Lower lobe of right lung (tissue), 2 donors: ENCODE results near the gene SLC10A6. TPM values are rescaled to one million over a fixed set of nuclear protein-coding genes. Genes with fewer than 3 reads are reported as not detected.

Experiments
- ATAC-seq, 2 donors: fragments of 200-7000 bp; cut with Tn5 transposase; one replicate each; pipeline ENCODE4 v1.9.1; 2020 to 2022; ENCODE audit warnings: mild to moderate bottlenecking in 2 of 2, moderate library complexity in 2 of 2
- DNase-seq: peaks from one replicate; pipeline ENCODE4 v3.0.0-alpha.2; 2020
- H3K27ac ChIP-seq: fragments of 200-600 bp; one replicate; pipeline ENCODE4 v1.8.0; 2022
- H3K27me3 ChIP-seq: fragments of 200-600 bp; one replicate; pipeline ENCODE4 v1.8.0; 2022; ENCODE audit warnings: low read depth
- H3K36me3 ChIP-seq: fragments of 200-600 bp; one replicate; pipeline ENCODE4 v1.8.0; 2022; ENCODE audit warnings: mild to moderate bottlenecking
- H3K4me1 ChIP-seq: fragments of 200-600 bp; one replicate; pipeline ENCODE4 v1.8.0; 2022
- H3K4me3 ChIP-seq: fragments of 200-600 bp; one replicate; pipeline ENCODE4 v1.8.0; 2022; ENCODE audit warnings: mild to moderate bottlenecking
- H3K9me3 ChIP-seq: fragments of 200-600 bp; one replicate; pipeline ENCODE4 v1.8.0; 2022
- CTCF ChIP-seq: fragments of 200-600 bp; IDR thresholded peaks from one replicate; pipeline ENCODE4 v1.8.0; 2022; ENCODE audit warnings: antibody characterized with exemption, mild to moderate bottlenecking
- intact Hi-C: fragments of 100-400 bp; cut with DNase I; formaldehyde crosslinking; loops from one replicate; pipeline ENCODE4 v1.11.0; 2022
- total RNA-seq: library from RNA; stranded (reverse); fragmentation: NEBNext Ultra II Directional; extraction: Animal tissue kit (Norgen Biotek cat#: 25700); gene quantifications from one replicate; pipeline ENCODE4 v1.2.1, GENCODE V29; 2021
- donor health status: DM: no; HTN: yes; CAD: no; lungs with severe emphysema.

Gene SLC10A6
- total RNA-seq, 1 donor from 2014 or later, result 0.97 TPM

- peaks cover 6% of the 10 kb centered on the region for H3K4me1 ChIP-seq
- H3K4me3 ChIP-seq, result no peak overlapping the region
- peak in 1 of 2 donors; percentile 54 for ATAC-seq
- H3K9me3 ChIP-seq, result peaks cover 6% of the 10 kb centered on the region
- no peak for DNase-seq
- peak overlapping the region; percentile 33 for H3K27ac ChIP-seq
- no peaks in the 10 kb centered on the region for H3K27me3 ChIP-seq
- peaks cover 29% of the 10 kb centered on the region for H3K36me3 ChIP-seq
- intact Hi-C loops, result no loop called here
- no peak for TF ChIP-seq CTCF
Measured at GRCh38 chr4:86816501-86817273, 32.5 kb downstream of the SLC10A6 start.

GRCh38 chr4:86815653-86816052 lies 33.5 kb downstream of the SLC10A6 start:
- intact Hi-C loops, result no loop called here
- DNase-seq, result no peak

GRCh38 chr4:86810847-86811246 lies 38.3 kb downstream of the SLC10A6 start:
- DNase-seq (no peak), ATAC-seq (no peak)
- peaks cover 64% of the 10 kb centered on the region for H3K36me3 ChIP-seq
- peaks cover under 1% of the 10 kb centered on the region for H3K4me1 ChIP-seq
- no peak for TF ChIP-seq CTCF
- H3K9me3 ChIP-seq, result peaks cover 5% of the 10 kb centered on the region
- intact Hi-C loops, result no loop called here
- no peaks in the 10 kb centered on the region for H3K27me3 ChIP-seq
- no peak overlapping the region for H3K27ac ChIP-seq
- H3K4me3 ChIP-seq, result no peak overlapping the region

More at GRCh38 chr4:86815653-86816052, 33.5 kb downstream of the SLC10A6 start:
- Histone ChIP-seq H3K4me1 (peaks cover 6% of the 10 kb centered on the region), H3K27me3 (no peaks in the 10 kb centered on the region), H3K9me3 (peaks cover 6% of the 10 kb centered on the region), H3K36me3 (peaks cover 35% of the 10 kb centered on the region), H3K27ac (peak overlapping the region; percentile 33), H3K4me3 (no peak overlapping the region)
- ATAC-seq, result no peak
- no peak for TF ChIP-seq CTCF

GRCh38 chr4:86809809-86810208 lies 39.4 kb downstream of the SLC10A6 start:
- TF ChIP-seq CTCF, result no peak
- intact Hi-C loops, result no loop called here
- DNase-seq (no peak), ATAC-seq (no peak)
- H3K27me3 ChIP-seq, result no peaks in the 10 kb centered on the region
- no peaks in the 10 kb centered on the region for H3K4me1 ChIP-seq
- H3K36me3 ChIP-seq, result peaks cover 66% of the 10 kb centered on the region
- no peak overlapping the region for H3K27ac ChIP-seq
- no peak overlapping the region for H3K4me3 ChIP-seq
- no peaks in the 10 kb centered on the region for H3K9me3 ChIP-seq

- H3K36me3 ChIP-seq, result peaks cover 31% of the 10 kb centered on the region
- no peaks in the 10 kb centered on the region for H3K27me3 ChIP-seq
- intact Hi-C loops, result no loop called here
- ATAC-seq (no peak), DNase-seq (no peak)
- no peaks in the 10 kb centered on the region for H3K4me1 ChIP-seq
- no peaks in the 10 kb centered on the region for H3K9me3 ChIP-seq
- H3K27ac ChIP-seq, result no peak overlapping the region
- no peak for TF ChIP-seq CTCF
- no peak overlapping the region for H3K4me3 ChIP-seq
Measured at GRCh38 chr4:86791126-86791525, 58.1 kb downstream of the SLC10A6 start.
